ENCODE data around the gene MEA1.

Gene MEA1

DNA sequence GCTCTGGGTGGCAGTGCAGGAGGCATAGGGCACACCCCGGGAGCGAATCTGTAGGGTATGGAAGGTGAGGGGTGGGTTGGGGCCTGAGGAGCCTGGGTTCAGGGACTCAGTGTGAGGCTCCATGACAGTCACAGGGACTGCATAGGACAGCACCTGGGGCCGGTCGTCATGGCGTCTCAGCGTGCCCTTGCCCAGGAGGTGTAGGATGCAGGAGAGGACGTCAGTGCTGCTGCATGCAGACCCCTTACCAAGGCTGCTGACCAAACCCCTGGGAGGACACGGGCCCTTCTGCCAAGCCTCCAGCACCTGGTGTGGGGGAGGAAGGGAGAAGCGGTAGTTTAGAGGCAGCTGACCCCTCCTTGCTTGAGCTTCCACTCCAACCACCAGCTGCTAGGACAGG lies 24.0 kb upstream of the MEA1 start:
- Histone ChIP-seq H3K27ac (ENCODE audit: low read length) (no peak overlapping the region), H3K4me2 (ENCODE audit: low read length) (no peak overlapping the region), H4K20me1 (ENCODE audit: insufficient read depth, low read length) (no peaks in the 10 kb centered on the region), H3K9ac (ENCODE audit: low read length) (no peak overlapping the region), H3K9me3 (ENCODE audit: insufficient read depth, low read length) (no peaks in the 10 kb centered on the region), H3K27me3 (ENCODE audit: low read depth, low read length) (no peaks in the 10 kb centered on the region), H3K4me1 (ENCODE audit: low read length) (no peaks in the 10 kb centered on the region), H3K79me2 (ENCODE audit: low read length) (no peaks in the 10 kb centered on the region), H3K36me3 (replicated peaks; ENCODE audit: low read depth, low read length) (peaks cover 52% of the 10 kb centered on the region), H3K4me3 (ENCODE audit: low read length) (no peak overlapping the region), H2AFZ (ENCODE audit: low read depth, low read length) (no peak overlapping the region)
- TF ChIP-seq EZH2phosphoT487 (IDR thresholded peaks at IDR 0.05; ENCODE audit: low read depth) = no peak
- no peak for TF ChIP-seq CTCF (IDR thresholded peaks at IDR 0.05; ENCODE audit: low read depth, low read length)

- Histone ChIP-seq H3K79me2 (ENCODE audit: low read length) (no peaks in the 10 kb centered on the region), H2AFZ (ENCODE audit: low read depth, low read length) (no peak overlapping the region), H3K4me2 (ENCODE audit: low read length) (no peak overlapping the region), H3K27me3 (ENCODE audit: low read depth, low read length) (no peaks in the 10 kb centered on the region), H3K36me3 (replicated peaks; ENCODE audit: low read depth, low read length) (peaks cover 53% of the 10 kb centered on the region), H3K9ac (ENCODE audit: low read length) (no peak overlapping the region), H4K20me1 (ENCODE audit: insufficient read depth, low read length) (no peaks in the 10 kb centered on the region), H3K4me3 (ENCODE audit: low read length) (no peak overlapping the region), H3K9me3 (ENCODE audit: insufficient read depth, low read length) (no peaks in the 10 kb centered on the region), H3K27ac (ENCODE audit: low read length) (no peak overlapping the region), H3K4me1 (ENCODE audit: low read length) (no peaks in the 10 kb centered on the region)
- TF ChIP-seq CTCF (IDR thresholded peaks at IDR 0.05; ENCODE audit: low read depth, low read length) (no peak), EZH2phosphoT487 (IDR thresholded peaks at IDR 0.05; ENCODE audit: low read depth) (no peak)
Observed at GRCh38 chr6:43037197-43037596, 23.5 kb upstream of the MEA1 start.

- H3K36me3 ChIP-seq (replicated peaks; ENCODE audit: low read depth, low read length) = peaks cover 57% of the 10 kb centered on the region
- no peaks in the 10 kb centered on the region for H4K20me1 ChIP-seq (ENCODE audit: insufficient read depth, low read length)
- no peaks in the 10 kb centered on the region for H3K9me3 ChIP-seq (ENCODE audit: insufficient read depth, low read length)
- no peak overlapping the region for H3K9ac ChIP-seq (ENCODE audit: low read length)
- no peaks in the 10 kb centered on the region for H3K79me2 ChIP-seq (ENCODE audit: low read length)
- no peak overlapping the region for H3K4me2 ChIP-seq (ENCODE audit: low read length)
- H3K4me1 ChIP-seq (ENCODE audit: low read length) = no peaks in the 10 kb centered on the region
- TF ChIP-seq EZH2phosphoT487 (IDR thresholded peaks at IDR 0.05; ENCODE audit: low read depth) = no peak
- TF ChIP-seq CTCF (IDR thresholded peaks at IDR 0.05; ENCODE audit: low read depth, low read length) = no peak
- H3K4me3 ChIP-seq (ENCODE audit: low read length) = no peak overlapping the region
- no peak overlapping the region for H3K27ac ChIP-seq (ENCODE audit: low read length)
- no peak overlapping the region for H2AFZ ChIP-seq (ENCODE audit: low read depth, low read length)
- no peaks in the 10 kb centered on the region for H3K27me3 ChIP-seq (ENCODE audit: low read depth, low read length)
Observed at GRCh38 chr6:43036712-43037111, 23.0 kb upstream of the MEA1 start.

GRCh38 chr6:43035495-43036194 lies 21.9 kb upstream of the MEA1 start:
- TF ChIP-seq EZH2phosphoT487 (IDR thresholded peaks at IDR 0.05; ENCODE audit: low read depth) = no peak
- no peak for TF ChIP-seq CTCF (IDR thresholded peaks at IDR 0.05; ENCODE audit: low read depth, low read length)
- Histone ChIP-seq H4K20me1 (ENCODE audit: insufficient read depth, low read length) (no peaks in the 10 kb centered on the region), H3K9ac (ENCODE audit: low read length) (no peak overlapping the region), H3K4me3 (ENCODE audit: low read length) (no peak overlapping the region), H3K4me1 (ENCODE audit: low read length) (no peaks in the 10 kb centered on the region), H3K27me3 (ENCODE audit: low read depth, low read length) (no peaks in the 10 kb centered on the region), H3K79me2 (ENCODE audit: low read length) (no peaks in the 10 kb centered on the region), H3K4me2 (ENCODE audit: low read length) (no peak overlapping the region), H3K27ac (ENCODE audit: low read length) (no peak overlapping the region), H2AFZ (ENCODE audit: low read depth, low read length) (no peak overlapping the region), H3K36me3 (replicated peaks; ENCODE audit: low read depth, low read length) (peaks cover 57% of the 10 kb centered on the region), H3K9me3 (ENCODE audit: insufficient read depth, low read length) (no peaks in the 10 kb centered on the region)
